HepG2 (cell line): ENCODE results near the gene LRP5. TPM values are rescaled to one million over a fixed set of nuclear protein-coding genes. Genes with fewer than 3 reads are reported as not detected.
A peak's percentile ranks its signal among the peaks of the same experiment; 100 is the strongest.

Source experiments
- CREB1 ChIP-seq, 2 experiments: fragments of 450-650 bp in 1 of 2; IDR thresholded peaks; 2 replicates each; pipeline ENCODE4 v1.6.1; 2016 to 2017; ENCODE audit warnings: control low read depth in 1 of 2, mild to moderate bottlenecking in 1 of 2, missing compliant biosample characterization in 1 of 2, missing genetic modification characterization in 1 of 2
- DMAP1 ChIP-seq: IDR thresholded peaks from 2 replicates; pipeline ENCODE4 v1.6.1; 2016
- EZH2 ChIP-seq: conservative IDR thresholded peaks from 2 replicates; pipeline ENCODE4 v1.6.1; 2012; ENCODE audit warnings: mild to moderate bottlenecking, low read depth, low read length, moderate library complexity
- HNF4A ChIP-seq: sonication (generic); formaldehyde crosslinking; IDR thresholded peaks from 2 replicates; pipeline ENCODE4 v1.4.0; 2020; ENCODE audit warnings: missing genetic modification reagents
- KAT7 ChIP-seq: IDR thresholded peaks from 2 replicates; pipeline ENCODE4 v1.6.1; 2018; ENCODE audit warnings: borderline replicate concordance, missing compliant biosample characterization
- MBD4 ChIP-seq: IDR thresholded peaks from 2 replicates; pipeline ENCODE4 v1.6.1; 2012; ENCODE audit warnings: low read length, inconsistent platforms, borderline replicate concordance
- POGZ ChIP-seq: sonication (generic); formaldehyde crosslinking; IDR thresholded peaks from 2 replicates; pipeline ENCODE4 v1.4.0; 2020; ENCODE audit warnings: mild to moderate bottlenecking, missing genetic modification reagents
- SETDB1 ChIP-seq: sonication (generic); formaldehyde crosslinking; IDR thresholded peaks from 2 replicates; pipeline ENCODE4 v1.5.1; 2020; ENCODE audit warnings: missing genetic modification reagents, mild to moderate bottlenecking, borderline replicate concordance
- STAG1 ChIP-seq: sonication (generic); formaldehyde crosslinking; IDR thresholded peaks from 2 replicates; pipeline ENCODE4 v1.4.0; 2020; ENCODE audit warnings: missing genetic modification reagents
- ZKSCAN1 ChIP-seq: fragments of 150-350 bp; IDR thresholded peaks from 2 replicates; pipeline ENCODE4 v1.6.1; 2014; ENCODE audit warnings: low read length
- ZNF737 ChIP-seq: sonication (generic); formaldehyde crosslinking; IDR thresholded peaks from 2 replicates; pipeline ENCODE4 v1.5.0; 2020; ENCODE audit warnings: missing genetic modification reagents, mild to moderate bottlenecking, borderline replicate concordance
- ZNF747 ChIP-seq: sonication (generic); formaldehyde crosslinking; IDR thresholded peaks from 2 replicates; pipeline ENCODE4 v1.8.1; 2023; ENCODE audit warnings: missing genetic modification reagents, mild to moderate bottlenecking, borderline replicate concordance
- ZNF773 ChIP-seq: sonication (generic); formaldehyde crosslinking; IDR thresholded peaks from 2 replicates; pipeline ENCODE4 v1.4.0; 2020; ENCODE audit warnings: missing genetic modification reagents, borderline replicate concordance
- polyA plus RNA-seq, 8 experiments: library from polyadenylated mRNA; depleted of rRNA in 3 of 8; stranded (reverse) in 7 of 8; unstranded in 1 of 8; fragments of >200 nt; fragmentation: Illumina TruSeq in 4 of 8; extraction: Trizol in 4 of 8; gene quantifications; 2 replicates each; pipeline versions ENCODE4 v1.2.1 to v1.2.3, GENCODE V29; 2011 to 2016; ENCODE audit warnings: low read depth in 4 of 8, missing spikeins in 1 of 8, mixed read lengths in 1 of 8; ENCODE audit not compliant: insufficient read depth in 1 of 8
- total RNA-seq, 5 experiments: library from RNA; depleted of rRNA; stranded (reverse); fragments of >200 nt; fragmentation: Illumina TruSeq; extraction: Trizol; gene quantifications; 2 replicates each; pipeline ENCODE4 v1.2.3, GENCODE V29; 2016; ENCODE audit warnings: low read depth in 1 of 5
- TF ChIP-seq, protein P1 (sequence below), 2 experiments: fragments of 450-650 bp in 1 of 2; sonication (generic) in 1 of 2; formaldehyde crosslinking in 1 of 2; IDR thresholded peaks; 2 replicates each; pipeline versions ENCODE4 v1.6.1 to v1.8.0; 2016 to 2022; ENCODE audit warnings: antibody characterized with exemption in 1 of 2, mild to moderate bottlenecking in 1 of 2, missing genetic modification reagents in 1 of 2
- TF ChIP-seq, protein P2 (sequence below): fragments of 450-650 bp; IDR thresholded peaks from 2 replicates; pipeline ENCODE4 v1.6.1; 2017
- TF ChIP-seq, protein P3 (sequence below): sonication (generic); formaldehyde crosslinking; IDR thresholded peaks from 2 replicates; pipeline ENCODE4 v1.4.0; 2020; ENCODE audit warnings: missing genetic modification reagents
- TF ChIP-seq, protein P4 (sequence below): sonication (generic); formaldehyde crosslinking; IDR thresholded peaks from 2 replicates; pipeline ENCODE4 v1.4.0; 2020; ENCODE audit warnings: missing genetic modification reagents

The LRP5 gene
- total and polyA plus RNA-seq, 2 of the 13 experiments (the other 11 are each of a cell fraction or from before 2014, with no cell fraction given) = 40.4 to 64.0 TPM

DNA sequence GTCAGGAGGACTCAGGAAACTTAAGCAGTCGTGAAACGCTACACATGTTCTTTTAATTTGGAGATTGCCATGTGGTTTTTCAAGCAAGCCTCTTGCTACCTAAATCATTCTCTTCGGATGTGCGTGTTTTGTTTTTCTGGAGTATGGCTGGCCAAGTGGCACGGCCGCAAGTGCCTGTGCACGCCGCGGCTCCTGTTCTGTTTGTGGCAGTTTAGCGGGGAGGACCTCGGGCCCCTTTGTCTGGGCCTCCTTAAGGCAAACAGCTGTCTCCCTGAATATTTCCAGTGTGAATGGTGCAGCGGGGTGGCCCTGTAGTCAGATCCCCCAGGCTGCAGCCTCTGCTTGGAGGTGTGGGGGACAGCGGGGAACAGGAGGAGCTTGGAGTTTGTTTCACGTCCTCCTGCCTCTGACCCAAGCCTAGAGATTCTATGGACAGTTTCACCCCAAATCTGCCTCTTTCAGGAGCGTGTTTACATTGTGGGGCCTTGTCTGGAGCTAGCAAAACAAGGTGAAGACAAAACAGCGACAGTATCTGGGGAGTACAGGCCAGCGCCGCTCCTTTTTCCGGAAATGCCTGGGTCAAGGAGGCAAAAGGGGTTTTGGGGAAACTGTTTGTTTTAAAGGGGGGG is 1.3 kb downstream of the LRP5 start (continued):
- TF ChIP-seq, protein P1, sequence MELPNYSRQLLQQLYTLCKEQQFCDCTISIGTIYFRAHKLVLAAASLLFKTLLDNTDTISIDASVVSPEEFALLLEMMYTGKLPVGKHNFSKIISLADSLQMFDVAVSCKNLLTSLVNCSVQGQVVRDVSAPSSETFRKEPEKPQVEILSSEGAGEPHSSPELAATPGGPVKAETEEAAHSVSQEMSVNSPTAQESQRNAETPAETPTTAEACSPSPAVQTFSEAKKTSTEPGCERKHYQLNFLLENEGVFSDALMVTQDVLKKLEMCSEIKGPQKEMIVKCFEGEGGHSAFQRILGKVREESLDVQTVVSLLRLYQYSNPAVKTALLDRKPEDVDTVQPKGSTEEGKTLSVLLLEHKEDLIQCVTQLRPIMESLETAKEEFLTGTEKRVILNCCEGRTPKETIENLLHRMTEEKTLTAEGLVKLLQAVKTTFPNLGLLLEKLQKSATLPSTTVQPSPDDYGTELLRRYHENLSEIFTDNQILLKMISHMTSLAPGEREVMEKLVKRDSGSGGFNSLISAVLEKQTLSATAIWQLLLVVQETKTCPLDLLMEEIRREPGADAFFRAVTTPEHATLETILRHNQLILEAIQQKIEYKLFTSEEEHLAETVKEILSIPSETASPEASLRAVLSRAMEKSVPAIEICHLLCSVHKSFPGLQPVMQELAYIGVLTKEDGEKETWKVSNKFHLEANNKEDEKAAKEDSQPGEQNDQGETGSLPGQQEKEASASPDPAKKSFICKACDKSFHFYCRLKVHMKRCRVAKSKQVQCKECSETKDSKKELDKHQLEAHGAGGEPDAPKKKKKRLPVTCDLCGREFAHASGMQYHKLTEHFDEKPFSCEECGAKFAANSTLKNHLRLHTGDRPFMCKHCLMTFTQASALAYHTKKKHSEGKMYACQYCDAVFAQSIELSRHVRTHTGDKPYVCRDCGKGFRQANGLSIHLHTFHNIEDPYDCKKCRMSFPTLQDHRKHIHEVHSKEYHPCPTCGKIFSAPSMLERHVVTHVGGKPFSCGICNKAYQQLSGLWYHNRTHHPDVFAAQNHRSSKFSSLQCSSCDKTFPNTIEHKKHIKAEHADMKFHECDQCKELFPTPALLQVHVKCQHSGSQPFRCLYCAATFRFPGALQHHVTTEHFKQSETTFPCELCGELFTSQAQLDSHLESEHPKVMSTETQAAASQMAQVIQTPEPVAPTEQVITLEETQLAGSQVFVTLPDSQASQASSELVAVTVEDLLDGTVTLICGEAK (IDR thresholded peaks at IDR 0.05) = no peak
- TF ChIP-seq, protein P1 (CRISPR knock-in tag; IDR thresholded peaks at IDR 0.05) = no peak
- TF ChIP-seq ZNF747 (CRISPR knock-in tag) (no peak), EZH2 (no peak), ZNF773 (CRISPR knock-in tag) (no peak), MBD4 (no peak), DMAP1 (no peak), ZKSCAN1 (no peak), ZNF737 (CRISPR knock-in tag) (no peak), STAG1 (no peak), HNF4A (no peak), POGZ (no peak), KAT7 (CRISPR knock-in tag) (no peak; the same call in 1 of the 2 replicates), CREB1 (IDR thresholded peaks at IDR 0.05) (no peak), CREB1 (CRISPR knock-in tag; IDR thresholded peaks at IDR 0.05) (peak; percentile 44; the same call in 1 of the 2 replicates), SETDB1 (CRISPR knock-in tag) (no peak)
- TF ChIP-seq, protein P2, sequence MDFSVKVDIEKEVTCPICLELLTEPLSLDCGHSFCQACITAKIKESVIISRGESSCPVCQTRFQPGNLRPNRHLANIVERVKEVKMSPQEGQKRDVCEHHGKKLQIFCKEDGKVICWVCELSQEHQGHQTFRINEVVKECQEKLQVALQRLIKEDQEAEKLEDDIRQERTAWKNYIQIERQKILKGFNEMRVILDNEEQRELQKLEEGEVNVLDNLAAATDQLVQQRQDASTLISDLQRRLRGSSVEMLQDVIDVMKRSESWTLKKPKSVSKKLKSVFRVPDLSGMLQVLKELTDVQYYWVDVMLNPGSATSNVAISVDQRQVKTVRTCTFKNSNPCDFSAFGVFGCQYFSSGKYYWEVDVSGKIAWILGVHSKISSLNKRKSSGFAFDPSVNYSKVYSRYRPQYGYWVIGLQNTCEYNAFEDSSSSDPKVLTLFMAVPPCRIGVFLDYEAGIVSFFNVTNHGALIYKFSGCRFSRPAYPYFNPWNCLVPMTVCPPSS = no peak
- TF ChIP-seq, protein P3, sequence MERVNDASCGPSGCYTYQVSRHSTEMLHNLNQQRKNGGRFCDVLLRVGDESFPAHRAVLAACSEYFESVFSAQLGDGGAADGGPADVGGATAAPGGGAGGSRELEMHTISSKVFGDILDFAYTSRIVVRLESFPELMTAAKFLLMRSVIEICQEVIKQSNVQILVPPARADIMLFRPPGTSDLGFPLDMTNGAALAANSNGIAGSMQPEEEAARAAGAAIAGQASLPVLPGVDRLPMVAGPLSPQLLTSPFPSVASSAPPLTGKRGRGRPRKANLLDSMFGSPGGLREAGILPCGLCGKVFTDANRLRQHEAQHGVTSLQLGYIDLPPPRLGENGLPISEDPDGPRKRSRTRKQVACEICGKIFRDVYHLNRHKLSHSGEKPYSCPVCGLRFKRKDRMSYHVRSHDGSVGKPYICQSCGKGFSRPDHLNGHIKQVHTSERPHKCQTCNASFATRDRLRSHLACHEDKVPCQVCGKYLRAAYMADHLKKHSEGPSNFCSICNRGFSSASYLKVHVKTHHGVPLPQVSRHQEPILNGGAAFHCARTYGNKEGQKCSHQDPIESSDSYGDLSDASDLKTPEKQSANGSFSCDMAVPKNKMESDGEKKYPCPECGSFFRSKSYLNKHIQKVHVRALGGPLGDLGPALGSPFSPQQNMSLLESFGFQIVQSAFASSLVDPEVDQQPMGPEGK (CRISPR knock-in tag) = peak; percentile 38; the same call in 1 of the 2 replicates
- TF ChIP-seq, protein P4, sequence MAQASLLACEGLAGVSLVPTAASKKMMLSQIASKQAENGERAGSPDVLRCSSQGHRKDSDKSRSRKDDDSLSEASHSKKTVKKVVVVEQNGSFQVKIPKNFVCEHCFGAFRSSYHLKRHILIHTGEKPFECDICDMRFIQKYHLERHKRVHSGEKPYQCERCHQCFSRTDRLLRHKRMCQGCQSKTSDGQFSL (CRISPR knock-in tag) = no peak
